Astrocyte (in vitro differentiated cells and primary cell): ENCODE measurements around the gene CYP26C1. TPM values are rescaled to one million over a fixed set of nuclear protein-coding genes. Genes with fewer than 3 reads are reported as not detected.

Source experiments
- DNase-seq: peaks from one replicate; pipeline ENCODE4 v3.0.0-alpha.2; 2010; ENCODE audit warnings: low read depth
- FAIRE-seq: peaks from 2 replicates; lab custom pipeline; 2011; peaks lifted over from hg19 to GRCh38; lab: Jason Lieb, UNC
- H2AFZ ChIP-seq: 2 replicates; pipeline ENCODE4 v1.6.0; 2012; ENCODE audit warnings: low read depth, low read length, inconsistent platforms
- H3K27ac ChIP-seq: 2 replicates; pipeline ENCODE4 v1.5.1; 2011; ENCODE audit warnings: low read depth, low read length, inconsistent platforms
- H3K27me3 ChIP-seq: 2 replicates; pipeline ENCODE4 v1.6.0; 2011; ENCODE audit warnings: low read length, inconsistent platforms; ENCODE audit not compliant: insufficient read depth
- H3K36me3 ChIP-seq: 2 replicates; pipeline ENCODE4 v1.5.1; 2011; ENCODE audit warnings: low read length, inconsistent platforms; ENCODE audit not compliant: insufficient read depth
- H3K4me1 ChIP-seq: 2 replicates; pipeline ENCODE4 v1.5.1; 2011; ENCODE audit warnings: low read length, inconsistent platforms; ENCODE audit not compliant: insufficient read depth
- H3K4me2 ChIP-seq: 2 replicates; pipeline ENCODE4 v1.6.0; 2012; ENCODE audit warnings: low read length, inconsistent platforms
- H3K4me3 ChIP-seq: 2 replicates; pipeline ENCODE4 v1.5.1; 2011; ENCODE audit warnings: low read depth, mild to moderate bottlenecking, low read length, inconsistent platforms; ENCODE audit not compliant: insufficient read depth
- H3K79me2 ChIP-seq: 2 replicates; pipeline ENCODE4 v1.6.0; 2012; ENCODE audit warnings: mild to moderate bottlenecking, low read length, inconsistent platforms; ENCODE audit not compliant: insufficient read depth
- H3K9ac ChIP-seq: 2 replicates; pipeline ENCODE4 v1.6.0; 2012; ENCODE audit warnings: mild to moderate bottlenecking, low read length, inconsistent platforms
- H3K9me3 ChIP-seq: 2 replicates; pipeline ENCODE4 v1.5.1; 2012; ENCODE audit warnings: low read depth, mild to moderate bottlenecking, low read length, inconsistent platforms; ENCODE audit not compliant: insufficient read depth
- H4K20me1 ChIP-seq: 2 replicates; pipeline ENCODE4 v1.6.0; 2012; ENCODE audit warnings: low read length, inconsistent platforms; ENCODE audit not compliant: insufficient read depth
- H3K27ac Mint-ChIP-seq: one replicate; pipeline ENCODE4 v1.8.0; 2021; ENCODE audit warnings: mild to moderate bottlenecking, mixed read lengths; ENCODE audit not compliant: unreplicated experiment
- H3K27me3 Mint-ChIP-seq: one replicate; pipeline ENCODE4 v1.8.0; 2021; ENCODE audit warnings: low read depth, mixed read lengths; ENCODE audit not compliant: unreplicated experiment
- H3K36me3 Mint-ChIP-seq: one replicate; pipeline ENCODE4 v1.8.0; 2021; ENCODE audit warnings: low read depth, mixed read lengths; ENCODE audit not compliant: unreplicated experiment
- H3K4me1 Mint-ChIP-seq: one replicate; pipeline ENCODE4 v1.8.0; 2021; ENCODE audit warnings: low read depth, mixed read lengths; ENCODE audit not compliant: unreplicated experiment
- H3K4me3 Mint-ChIP-seq: one replicate; pipeline ENCODE4 v1.8.0; 2021; ENCODE audit warnings: mild to moderate bottlenecking, moderate library complexity, mixed read lengths; ENCODE audit not compliant: unreplicated experiment
- H3K9me3 Mint-ChIP-seq: one replicate; pipeline ENCODE4 v1.8.0; 2021; ENCODE audit warnings: mild to moderate bottlenecking, mixed read lengths; ENCODE audit not compliant: unreplicated experiment
- EZH2 ChIP-seq: IDR thresholded peaks from 2 replicates; pipeline ENCODE4 v1.6.1; 2012; ENCODE audit warnings: mild to moderate bottlenecking, low read length, inconsistent platforms; ENCODE audit not compliant: insufficient read depth
- total RNA-seq: library from RNA; stranded (reverse); gene quantifications from 2 replicates; pipeline ENCODE4 v1.2.1, GENCODE V29; 2021
- TF ChIP-seq, protein P1 (sequence below): IDR thresholded peaks from 2 replicates; pipeline ENCODE4 v1.5.1; 2011; ENCODE audit warnings: low read depth, mild to moderate bottlenecking, inconsistent platforms, low read length, moderate library complexity; ENCODE audit not compliant: insufficient read depth

The CYP26C1 gene
- total RNA-seq, 1 donor from 2014 or later: not detected

DNA sequence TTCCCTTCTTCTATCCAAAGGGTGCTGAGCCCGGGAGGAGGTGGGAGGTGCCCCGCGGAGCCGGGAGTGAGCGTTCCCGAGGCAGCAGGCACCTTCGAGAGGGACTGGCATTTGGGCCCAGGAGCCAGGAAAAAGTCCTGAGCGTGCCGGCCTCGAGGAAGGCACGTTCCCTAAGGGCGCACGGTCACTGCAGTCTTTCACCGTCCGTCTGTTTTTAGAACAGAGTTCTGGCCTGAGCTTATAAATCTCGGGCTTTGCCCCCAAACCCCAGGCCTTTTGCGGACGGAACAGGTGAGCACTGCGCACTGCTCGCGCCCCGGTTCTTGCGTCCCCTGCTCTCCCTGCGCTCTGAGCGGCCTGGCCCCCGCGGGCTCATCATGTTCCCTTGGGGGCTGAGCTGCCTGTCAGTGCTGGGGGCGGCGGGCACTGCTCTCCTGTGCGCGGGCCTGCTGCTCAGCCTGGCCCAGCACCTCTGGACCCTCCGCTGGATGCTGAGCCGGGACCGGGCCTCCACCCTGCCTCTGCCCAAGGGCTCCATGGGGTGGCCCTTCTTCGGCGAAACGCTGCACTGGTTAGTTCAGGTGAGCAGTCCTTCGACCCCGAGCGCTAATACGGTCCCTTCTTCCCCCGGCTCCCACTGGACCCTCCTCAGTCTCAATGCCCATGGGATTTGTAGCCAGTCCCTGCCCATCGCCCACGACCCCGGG is 442 bp downstream of the CYP26C1 start:
- Histone ChIP-seq H3K9me3 (peaks cover 5% of the 10 kb centered on the region), H3K27me3 (peaks cover 59% of the 10 kb centered on the region), H3K4me2 (peak overlapping the region; percentile 53), H3K27ac (no peak overlapping the region), H3K9ac (no peak overlapping the region), H3K36me3 (no peaks in the 10 kb centered on the region), H3K4me1 (peaks cover 18% of the 10 kb centered on the region), H2AFZ (no peak overlapping the region), H3K4me3 (no peak overlapping the region), H4K20me1 (no peaks in the 10 kb centered on the region), H3K79me2 (no peaks in the 10 kb centered on the region)
- TF ChIP-seq EZH2: peak; percentile 88
- TF ChIP-seq, protein P1, sequence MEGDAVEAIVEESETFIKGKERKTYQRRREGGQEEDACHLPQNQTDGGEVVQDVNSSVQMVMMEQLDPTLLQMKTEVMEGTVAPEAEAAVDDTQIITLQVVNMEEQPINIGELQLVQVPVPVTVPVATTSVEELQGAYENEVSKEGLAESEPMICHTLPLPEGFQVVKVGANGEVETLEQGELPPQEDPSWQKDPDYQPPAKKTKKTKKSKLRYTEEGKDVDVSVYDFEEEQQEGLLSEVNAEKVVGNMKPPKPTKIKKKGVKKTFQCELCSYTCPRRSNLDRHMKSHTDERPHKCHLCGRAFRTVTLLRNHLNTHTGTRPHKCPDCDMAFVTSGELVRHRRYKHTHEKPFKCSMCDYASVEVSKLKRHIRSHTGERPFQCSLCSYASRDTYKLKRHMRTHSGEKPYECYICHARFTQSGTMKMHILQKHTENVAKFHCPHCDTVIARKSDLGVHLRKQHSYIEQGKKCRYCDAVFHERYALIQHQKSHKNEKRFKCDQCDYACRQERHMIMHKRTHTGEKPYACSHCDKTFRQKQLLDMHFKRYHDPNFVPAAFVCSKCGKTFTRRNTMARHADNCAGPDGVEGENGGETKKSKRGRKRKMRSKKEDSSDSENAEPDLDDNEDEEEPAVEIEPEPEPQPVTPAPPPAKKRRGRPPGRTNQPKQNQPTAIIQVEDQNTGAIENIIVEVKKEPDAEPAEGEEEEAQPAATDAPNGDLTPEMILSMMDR: no peak
- DNase-seq: no peak
- peaks cover 26% of the 10 kb centered on the region for H3K9me3 Mint-ChIP-seq
- H3K4me1 Mint-ChIP-seq: no peaks in the 10 kb centered on the region
- H3K4me3 Mint-ChIP-seq: no peak overlapping the region
- peaks cover 65% of the 10 kb centered on the region for H3K27me3 Mint-ChIP-seq
- no peak overlapping the region for H3K27ac Mint-ChIP-seq
- no peaks in the 10 kb centered on the region for H3K36me3 Mint-ChIP-seq
- FAIRE-seq: no peak

DNA sequence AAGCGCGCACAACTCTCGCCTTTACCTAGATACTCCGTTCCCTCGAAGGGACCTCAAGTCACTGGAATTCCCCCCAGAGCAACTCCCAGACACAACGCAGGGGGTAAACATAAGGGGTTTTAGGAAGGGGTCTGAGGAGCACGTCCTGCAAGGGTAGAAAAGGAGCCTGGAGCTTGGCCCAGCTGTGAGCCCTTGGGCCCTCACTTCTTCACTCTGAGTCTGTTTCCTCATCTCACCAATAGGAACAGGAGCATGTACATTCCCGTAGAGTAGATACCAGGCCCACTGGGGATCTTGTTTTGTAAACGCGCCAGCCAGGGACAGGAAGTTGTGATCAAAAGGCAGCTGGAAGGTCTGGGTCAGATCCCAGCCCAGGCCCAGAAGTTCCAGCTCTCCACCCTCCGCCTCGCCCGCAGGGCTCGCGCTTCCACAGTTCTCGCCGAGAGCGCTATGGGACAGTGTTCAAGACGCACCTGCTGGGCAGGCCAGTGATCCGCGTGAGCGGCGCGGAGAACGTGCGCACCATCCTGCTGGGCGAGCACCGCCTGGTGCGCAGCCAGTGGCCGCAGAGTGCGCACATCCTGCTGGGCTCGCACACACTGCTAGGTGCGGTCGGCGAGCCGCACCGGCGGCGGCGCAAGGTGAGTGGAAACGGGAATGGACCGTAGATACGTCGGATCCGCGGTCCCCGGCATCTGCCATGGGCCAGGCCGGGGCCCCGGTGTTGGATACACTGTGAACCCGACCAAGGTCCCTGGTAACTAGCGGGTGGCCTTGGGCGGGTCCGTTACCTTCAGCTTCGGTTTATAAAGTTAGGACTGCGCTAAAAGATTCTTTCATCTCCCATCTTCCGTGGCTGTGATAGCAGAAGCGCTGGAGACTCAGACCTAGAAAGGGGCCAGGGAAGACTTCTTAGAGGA is 1.3 kb downstream of the CYP26C1 start:
- H3K27ac ChIP-seq: no peak overlapping the region
- Mint-ChIP-seq H3K9me3 (peaks cover 26% of the 10 kb centered on the region), H3K4me1 (no peaks in the 10 kb centered on the region), H3K36me3 (no peaks in the 10 kb centered on the region), H3K4me3 (peak overlapping the region; percentile 41), H3K27me3 (peaks cover 70% of the 10 kb centered on the region), H3K27ac (no peak overlapping the region)
- peaks cover 67% of the 10 kb centered on the region for H3K27me3 ChIP-seq
- no peaks in the 10 kb centered on the region for H3K36me3 ChIP-seq
- no peak overlapping the region for H3K9ac ChIP-seq
- no peaks in the 10 kb centered on the region for H4K20me1 ChIP-seq
- H3K9me3 ChIP-seq: peaks cover 5% of the 10 kb centered on the region
- H2AFZ ChIP-seq: peak overlapping the region; percentile 54
- peak overlapping the region; percentile 29 for H3K4me3 ChIP-seq
- FAIRE-seq: no peak
- H3K4me1 ChIP-seq: peaks cover 18% of the 10 kb centered on the region
- H3K79me2 ChIP-seq: no peaks in the 10 kb centered on the region
- peak; percentile 27 for DNase-seq
- TF ChIP-seq, protein P1: no peak
- TF ChIP-seq EZH2: peak; percentile 26
- H3K4me2 ChIP-seq: peak overlapping the region; percentile 80
